Lung microvascular endothelial cell (primary cell): ENCODE measurements around the gene DGKQ. TPM values are rescaled to one million over a fixed set of nuclear protein-coding genes. Genes with fewer than 3 reads are reported as not detected.
"Not testable (repeated sequence)": the region's sequence is repeated elsewhere in the genome, so short reads cannot be mapped to it uniquely, and the experiment has no call there.

Source experiments
- DNase-seq, 2 donors: peaks; one replicate each; pipeline versions ENCODE4 v3.0.0 to v3.0.0-alpha.2; 2010; ENCODE audit warnings: low read depth in 2 of 2
- total RNA-seq: library from RNA; depleted of rRNA; stranded (reverse); fragments of >200 nt; gene quantifications from 2 replicates; pipeline ENCODE4 v1.2.1, GENCODE V29; 2014

Gene DGKQ
- total RNA-seq, 1 donor from 2014 or later, result 18.3 TPM

GRCh38 chr4:1010395-1011021 is 37.1 kb upstream of the DGKQ start:
- peak; percentile 35 to 54 for DNase-seq

- peak; percentile 59 to 75 for DNase-seq
These were observed 36.4 kb upstream of the DGKQ start for GRCh38 chr4:1009542-1010394.

GRCh38 chr4:1008840-1009541 is 35.6 kb upstream of the DGKQ start:
- DNase-seq, result peak in 1 of 2 donors; percentile 16

GRCh38 chr4:1006856-1007255 is 33.5 kb upstream of the DGKQ start:
- no peak for DNase-seq

- DNase-seq, result no peak
These were observed 31.5 kb upstream of the DGKQ start for GRCh38 chr4:1004557-1005485.

GRCh38 chr4:1004071-1004418 is 30.7 kb upstream of the DGKQ start:
- no peak for DNase-seq

- no peak for DNase-seq
These were observed 30.1 kb upstream of the DGKQ start for GRCh38 chr4:1003271-1004070.

GRCh38 chr4:1002631-1003251 is 29.4 kb upstream of the DGKQ start:
- DNase-seq, result no peak

GRCh38 chr4:1002131-1002630 is 28.8 kb upstream of the DGKQ start:
- DNase-seq, result peak; percentile 29 to 75

GRCh38 chr4:1001561-1002130 is 28.3 kb upstream of the DGKQ start:
- DNase-seq, result no peak

- DNase-seq, result no peak
These were observed 27.4 kb upstream of the DGKQ start for GRCh38 chr4:1000686-1001260.

- no peak for DNase-seq
These were observed 26.6 kb upstream of the DGKQ start for GRCh38 chr4:999882-1000425.

GRCh38 chr4:999240-999863 is 26.0 kb upstream of the DGKQ start:
- DNase-seq, result not testable (repeated sequence)

- DNase-seq, result no peak
These were observed 24.8 kb upstream of the DGKQ start for GRCh38 chr4:998096-998691.

- DNase-seq, result peak in 1 of 2 donors; percentile 46
These were observed 24.2 kb upstream of the DGKQ start for GRCh38 chr4:997375-998071.

- DNase-seq, result no peak
These were observed 23.6 kb upstream of the DGKQ start for GRCh38 chr4:996997-997374.
